ENCODE data around the gene PDLIM4.

The PDLIM4 gene

GRCh38 chr5:132214491-132214890 is 43.0 kb upstream of the PDLIM4 start:
- DNase-seq (ENCODE audit: low spot score) = no peak
- TF ChIP-seq CTCF (IDR thresholded peaks at IDR 0.05; ENCODE audit: extremely low read depth, missing control alignments) = no peak

GRCh38 chr5:132215329-132215728 is 42.2 kb upstream of the PDLIM4 start:
- no peak for DNase-seq (ENCODE audit: low spot score)
- TF ChIP-seq CTCF (IDR thresholded peaks at IDR 0.05; ENCODE audit: extremely low read depth, missing control alignments) = no peak

GRCh38 chr5:132218321-132218720 is 39.2 kb upstream of the PDLIM4 start:
- DNase-seq (ENCODE audit: low spot score) = no peak
- no peak for TF ChIP-seq CTCF (IDR thresholded peaks at IDR 0.05; ENCODE audit: extremely low read depth, missing control alignments)

- no peak for TF ChIP-seq CTCF (IDR thresholded peaks at IDR 0.05; ENCODE audit: extremely low read depth, missing control alignments)
These were observed 38.1 kb upstream of the PDLIM4 start for GRCh38 chr5:132219289-132219970.

GRCh38 chr5:132219981-132220380 is 37.5 kb upstream of the PDLIM4 start:
- TF ChIP-seq CTCF (IDR thresholded peaks at IDR 0.05; ENCODE audit: extremely low read depth, missing control alignments) = no peak
- no peak for DNase-seq (ENCODE audit: low spot score)

More at GRCh38 chr5:132219289-132219970, 38.1 kb upstream of the PDLIM4 start:
- no peak for DNase-seq (ENCODE audit: low spot score)

GRCh38 chr5:132220491-132220890 is 37.0 kb upstream of the PDLIM4 start:
- no peak for TF ChIP-seq CTCF (IDR thresholded peaks at IDR 0.05; ENCODE audit: extremely low read depth, missing control alignments)
- DNase-seq (ENCODE audit: low spot score) = no peak

GRCh38 chr5:132221781-132222648 is 35.5 kb upstream of the PDLIM4 start:
- DNase-seq (ENCODE audit: low spot score) = no peak
- no peak for TF ChIP-seq CTCF (IDR thresholded peaks at IDR 0.05; ENCODE audit: extremely low read depth, missing control alignments)
